GM18867 (cell line): ENCODE measurements around the gene NHEJ1.

Experiments
- ATAC-seq: cut with Tn5 transposase; IDR thresholded peaks from one replicate; pipeline ENCODE4 v1.9.1; 2021; ENCODE audit warnings: mild to moderate bottlenecking, moderate library complexity; ENCODE audit not compliant: unreplicated experiment

Gene NHEJ1

GRCh38 chr2:219168932-219169331 is 8.3 kb upstream of the NHEJ1 start:
- no peak for ATAC-seq

- ATAC-seq, result peak; percentile 40
Measured at GRCh38 chr2:219168526-219168925, 7.9 kb upstream of the NHEJ1 start.

GRCh38 chr2:219167997-219168396 is 7.4 kb upstream of the NHEJ1 start:
- no peak for ATAC-seq

GRCh38 chr2:219165058-219165911 is 4.7 kb upstream of the NHEJ1 start:
- no peak for ATAC-seq

GRCh38 chr2:219163156-219163555 is 2.5 kb upstream of the NHEJ1 start:
- no peak for ATAC-seq

GRCh38 chr2:219161097-219161496 is 482 bp upstream of the NHEJ1 start:
- ATAC-seq, result no peak

- no peak for ATAC-seq
Measured at GRCh38 chr2:219159771-219160185, 837 bp downstream of the NHEJ1 start.

GRCh38 chr2:219158586-219158985 is 2.0 kb downstream of the NHEJ1 start:
- ATAC-seq, result no peak

- no peak for ATAC-seq
Measured at GRCh38 chr2:219158025-219158424, 2.6 kb downstream of the NHEJ1 start.

- ATAC-seq, result no peak
Measured at GRCh38 chr2:219157396-219157795, 3.2 kb downstream of the NHEJ1 start.

GRCh38 chr2:219155054-219155644 is 5.5 kb downstream of the NHEJ1 start:
- ATAC-seq, result peak; percentile 42

- ATAC-seq, result no peak
Measured at GRCh38 chr2:219149667-219150066, 10.9 kb downstream of the NHEJ1 start.

- ATAC-seq, result no peak
Measured at GRCh38 chr2:219142329-219142728, 18.3 kb downstream of the NHEJ1 start.

GRCh38 chr2:219140722-219141121 is 19.9 kb downstream of the NHEJ1 start:
- ATAC-seq, result no peak

GRCh38 chr2:219133976-219134375 is 26.6 kb downstream of the NHEJ1 start:
- ATAC-seq, result no peak

GRCh38 chr2:219131744-219132143 is 28.9 kb downstream of the NHEJ1 start:
- ATAC-seq, result no peak

- ATAC-seq, result no peak
Measured at GRCh38 chr2:219131327-219131726, 29.3 kb downstream of the NHEJ1 start.

GRCh38 chr2:219129589-219129988 is 31.0 kb downstream of the NHEJ1 start:
- ATAC-seq, result no peak

- ATAC-seq, result no peak
Measured at GRCh38 chr2:219128396-219128795, 32.2 kb downstream of the NHEJ1 start.

GRCh38 chr2:219127037-219127635 is 33.5 kb downstream of the NHEJ1 start:
- ATAC-seq, result no peak

- ATAC-seq, result no peak
Measured at GRCh38 chr2:219126555-219126954, 34.1 kb downstream of the NHEJ1 start.

GRCh38 chr2:219125886-219126270 is 34.7 kb downstream of the NHEJ1 start:
- no peak for ATAC-seq
